Measurements from ENCODE around the gene TMEM60. TPM values are rescaled to one million over a fixed set of nuclear protein-coding genes. Genes with fewer than 3 reads are reported as not detected.

The TMEM60 gene
- total and polyA plus RNA-seq, 2 donors (not counting 3 experiments of a cell fraction or from before 2014, with no cell fraction given): 15.8 to 19.5 TPM

DNA sequence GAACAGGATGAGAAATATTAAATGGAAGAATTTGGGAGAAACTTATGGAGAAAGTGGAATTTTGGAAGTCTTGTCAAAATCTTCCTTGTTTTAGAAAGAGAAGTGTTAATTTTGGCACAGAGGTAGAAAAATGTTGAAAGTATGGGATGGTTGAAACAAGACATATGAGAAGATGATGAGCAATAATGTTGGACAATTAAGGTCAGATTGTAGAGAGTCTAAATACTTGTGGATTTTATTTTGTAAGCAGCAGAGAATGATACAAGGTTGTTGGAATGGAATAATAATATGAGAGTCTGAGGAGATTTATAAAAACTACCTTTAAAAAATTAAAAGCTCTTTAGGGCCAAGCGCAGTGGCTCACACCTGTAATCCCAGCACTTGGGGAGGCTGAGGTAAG lies 34.9 kb upstream of the TMEM60 start:
- no peaks in the 10 kb centered on the region for H3K9me1 ChIP-seq (replicated peaks; ENCODE audit: control insufficient read depth, extremely low read depth, insufficient read depth, low read length)
- H3K9me3 ChIP-seq (replicated peaks; ENCODE audit: control insufficient read depth, insufficient read depth, low read length): no peaks in the 10 kb centered on the region
- FAIRE-seq: no peak
- H3K4me2 ChIP-seq (ENCODE audit: insufficient read depth, low read length): no peak overlapping the region
- H3K4me1 ChIP-seq (ENCODE audit: control insufficient read depth, extremely low read depth, insufficient read depth, low read length): peaks cover 20% of the 10 kb centered on the region
- no peaks in the 10 kb centered on the region for H3K27me3 ChIP-seq (ENCODE audit: control insufficient read depth in 2 of 2, insufficient read depth in 2 of 2, low read length in 2 of 2)
- BruUV-seq (replicated peaks): no TSS peak
- no peak overlapping the region for H2AFZ ChIP-seq (ENCODE audit: low read depth, low read length)
- dilution Hi-C loops (cut with MboI; ENCODE audit: extremely low pct_ligation_motif_present, low sequenced_read_pairs) (no loop called here), intact Hi-C loops (cut with micrococcal nuclease) (no loop called here)
- DNase-seq (ENCODE audit: low read depth, low spot score): no peak
- ChIA-PET CTCF (interaction anchor here (0.6 to 1.2 kb wide), 2 partner anchors 101 to 200 kb away, joined by 3 read pairs; no protein-coding TSS in a partner anchor), POLR2A (no interaction called here)
- H3K79me2 ChIP-seq (ENCODE audit: control insufficient read depth, insufficient read depth, low read length): no peaks in the 10 kb centered on the region
- TF ChIP-seq POLR2AphosphoS5 (IDR thresholded peaks at IDR 0.05; ENCODE audit: insufficient read depth, low read depth, low read length): no peak
- no peak for TF ChIP-seq POLR2A (IDR thresholded peaks at IDR 0.05; ENCODE audit: low read depth, low read length)
- TF ChIP-seq MAX (IDR thresholded peaks at IDR 0.05; ENCODE audit: insufficient read depth, insufficient read length): no peak
- TF ChIP-seq JUN (IDR thresholded peaks at IDR 0.05; ENCODE audit: borderline replicate concordance, insufficient read depth, insufficient read length, low read depth): no peak
- TF ChIP-seq GATA2 (IDR thresholded peaks at IDR 0.05; ENCODE audit: insufficient read depth, insufficient read length, low read depth, low read length): no peak
- TF ChIP-seq EZH2 (IDR thresholded peaks at IDR 0.05; ENCODE audit: borderline replicate concordance, low read depth, low read length, severe bottlenecking): no peak
- TF ChIP-seq MYC (IDR thresholded peaks at IDR 0.05; ENCODE audit: low read depth, low read length): no peak
- no peak for TF ChIP-seq FOS (IDR thresholded peaks at IDR 0.05; ENCODE audit: borderline replicate concordance, insufficient read depth, low read length)
- no peak for TF ChIP-seq CTCF (IDR thresholded peaks at IDR 0.05; ENCODE audit: extremely low read depth in 1 of 2, insufficient read depth in 1 of 2, low read depth in 1 of 2, low read length in 2 of 2)
- H4K20me1 ChIP-seq (replicated peaks; ENCODE audit: control insufficient read depth, extremely low read depth, insufficient read depth, low read length): no peaks in the 10 kb centered on the region
- no peak overlapping the region for H3K9ac ChIP-seq (replicated peaks; ENCODE audit: extremely low read depth, insufficient read depth, low read length)
- no peaks in the 10 kb centered on the region for H3K36me3 ChIP-seq (ENCODE audit: control insufficient read depth in 2 of 2, extremely low read depth in 1 of 2, insufficient read depth in 2 of 2, low read length in 2 of 2)
- H3K4me3 ChIP-seq (replicated peaks in 1 of 3; ENCODE audit: insufficient read depth in 1 of 3, low read depth in 1 of 3, low read length in 3 of 3): no peak overlapping the region
- H3K27ac ChIP-seq (ENCODE audit: insufficient read depth, low read depth, low read length): no peak overlapping the region
